ENCODE measurements around the gene ATF5. TPM values are rescaled to one million over a fixed set of nuclear protein-coding genes. Genes with fewer than 3 reads are reported as not detected.

ATF5 gene
- total and polyA plus RNA-seq, 2 of the 8 experiments (the other 6 are each of a cell fraction or from before 2014, with no cell fraction given) = 6.2 to 13.1 TPM

GRCh38 chr19:49940482-49940791 lies 11.4 kb downstream of the ATF5 start:
- H3K9ac ChIP-seq (replicated peaks in 1 of 4; ENCODE audit: extremely low read depth in 1 of 4, low read depth in 3 of 4, low read length in 3 of 4) = no peak overlapping the region
- no peak overlapping the region for H4K8ac ChIP-seq (ENCODE audit: extremely low read depth, insufficient read depth, low read length)
- H3K14ac ChIP-seq (ENCODE audit: insufficient read length) = no peak overlapping the region
- no peaks in the 10 kb centered on the region; a peak in 1 of 7 replicates for H3K4me1 ChIP-seq (replicated peaks in 1 of 4; ENCODE audit: control insufficient read depth in 3 of 4, insufficient read depth in 4 of 4, low read length in 3 of 4)
- H3K9me3 ChIP-seq (ENCODE audit: insufficient read depth in 2 of 2, low read depth in 1 of 2, low read length in 1 of 2) = no peaks in the 10 kb centered on the region
- no peak overlapping the region for H2BK20ac ChIP-seq (ENCODE audit: low read length)
- no peak for DNase-seq (ENCODE audit: low read depth in 1 of 2, low spot score in 2 of 2)
- CTCF ChIA-PET (ENCODE audit: partially characterized antibody) = interaction anchor here (0.6 to 10.3 kb wide), 3 partner anchors 12 to 107 kb away, joined by 3 to 231 read pairs (median 69); no protein-coding TSS in a partner anchor
- H4K5ac ChIP-seq (ENCODE audit: insufficient read length, low read depth, low read length) = no peak overlapping the region
- no peak overlapping the region for H4K91ac ChIP-seq (replicated peaks; ENCODE audit: insufficient read length, low read length)
- no peak overlapping the region for H2BK12ac ChIP-seq (ENCODE audit: low read depth, low read length)
- no peak overlapping the region for H3K4me2 ChIP-seq (ENCODE audit: insufficient read depth in 1 of 2, low read depth in 2 of 2, low read length in 2 of 2)
- no peaks in the 10 kb centered on the region for H3K79me1 ChIP-seq (ENCODE audit: low read depth, low read length)
- FAIRE-seq = no peak
- H2BK15ac ChIP-seq (ENCODE audit: low read length) = no peak overlapping the region
- no peak overlapping the region for H2AFZ ChIP-seq (ENCODE audit: low read length)
- no peak overlapping the region for H3K23ac ChIP-seq (ENCODE audit: insufficient read length)
- 95% methylated on average over 5 of the region's 5 CpGs; no CpG with 5 or more reads in 1 of the 2 experiments for WGBS, 2 experiments (ENCODE audit: extremely low coverage in 1 of 2, insufficient coverage in 1 of 2, insufficient read length in 1 of 2, insufficient replicate concordance in 2 of 2, low coverage in 1 of 2, low lambda C conversion rate in 2 of 2, missing lambda C conversion rate in 1 of 2)
- no peaks in the 10 kb centered on the region for H3K36me3 ChIP-seq (ENCODE audit: control insufficient read depth in 2 of 4, insufficient read depth in 4 of 4, low read length in 3 of 4)
- POLR2A ChIA-PET (ENCODE audit: partially characterized antibody) = interaction anchor here (4.2 kb wide), 1 partner anchor 12 kb away, joined by 21 read pairs; the partner anchor contains the start of genes ATF5 and NUP62
- no peak overlapping the region for H2AK5ac ChIP-seq (ENCODE audit: low read depth, low read length)
- no peak for TF ChIP-seq CHD1 (IDR thresholded peaks at IDR 0.05; ENCODE audit: low read depth, low read length)
- no peak for TF ChIP-seq EP300 (IDR thresholded peaks at IDR 0.05; ENCODE audit: borderline replicate concordance in 1 of 2, low read depth in 2 of 2, low read length in 2 of 2)
- TF ChIP-seq FOSL1 (IDR thresholded peaks at IDR 0.05; ENCODE audit: insufficient read depth, low read depth, low read length) = no peak
- TF ChIP-seq BACH1 (IDR thresholded peaks at IDR 0.05; ENCODE audit: low read length) = no peak
- no peak for TF ChIP-seq CTCF (IDR thresholded peaks at IDR 0.05; ENCODE audit: control extremely low read depth in 1 of 3, insufficient read depth in 1 of 3, low read depth in 1 of 3, low read length in 3 of 3)
- TF ChIP-seq MAFK (IDR thresholded peaks at IDR 0.05; ENCODE audit: low read depth, low read length) = no peak
- TF ChIP-seq SRF (IDR thresholded peaks at IDR 0.05; ENCODE audit: low read depth, low read length) = no peak
- TF ChIP-seq EGR1 (IDR thresholded peaks at IDR 0.05; ENCODE audit: borderline replicate concordance, low read depth, low read length) = no peak
- TF ChIP-seq CHD2 (IDR thresholded peaks at IDR 0.05; ENCODE audit: low read length) = no peak
- TF ChIP-seq RNF2 (IDR thresholded peaks at IDR 0.05; ENCODE audit: borderline replicate concordance, low read depth, low read length, missing control alignments, poor library complexity, severe bottlenecking) = no peak
- no peak for TF ChIP-seq NRF1 (IDR thresholded peaks at IDR 0.05; ENCODE audit: low read depth, low read length)
- TF ChIP-seq CREB1 (IDR thresholded peaks at IDR 0.05) = no peak
- H3K27ac ChIP-seq (ENCODE audit: low read depth, low read length) = no peak overlapping the region
- no peaks in the 10 kb centered on the region for H3K23me2 ChIP-seq (ENCODE audit: low read depth, low read length)
- no peak overlapping the region for H3K4ac ChIP-seq (replicated peaks; ENCODE audit: insufficient read length, low read depth, low read length)
- no peak overlapping the region for H2BK120ac ChIP-seq (replicated peaks; ENCODE audit: low read depth, low read length)
- H3K79me2 ChIP-seq (ENCODE audit: control insufficient read depth in 1 of 2, insufficient read depth in 2 of 2, low read length in 2 of 2) = no peaks in the 10 kb centered on the region
- no peak overlapping the region for H3K18ac ChIP-seq (ENCODE audit: extremely low read depth, low read length)
- H4K20me1 ChIP-seq (replicated peaks in 1 of 2; ENCODE audit: control insufficient read depth in 1 of 2, insufficient read depth in 2 of 2, low read length in 2 of 2) = no peaks in the 10 kb centered on the region
- H3K27me3 ChIP-seq (replicated peaks in 1 of 4; ENCODE audit: control insufficient read depth in 3 of 4, extremely low read depth in 1 of 4, insufficient read depth in 3 of 4, low read length in 3 of 4) = no peaks in the 10 kb centered on the region
- H3K4me3 ChIP-seq (ENCODE audit: extremely low read depth in 1 of 4, insufficient read depth in 2 of 4, low read depth in 3 of 4, low read length in 4 of 4) = no peak overlapping the region
- H2BK5ac ChIP-seq (ENCODE audit: low read depth, low read length) = no peak overlapping the region
- no peak overlapping the region for H3K56ac ChIP-seq (replicated peaks; ENCODE audit: insufficient read length, low read depth, low read length)

Measured in H1 (cell line).